ENCODE data around the gene RUSC1. TPM values are rescaled to one million over a fixed set of nuclear protein-coding genes. Genes with fewer than 3 reads are reported as not detected.
"Not testable (repeated sequence)": the region's sequence is repeated elsewhere in the genome, so short reads cannot be mapped to it uniquely, and the experiment has no call there.

Gene RUSC1
- total RNA-seq, 1 experiment from 2014 or later, result 69.2 TPM

DNA sequence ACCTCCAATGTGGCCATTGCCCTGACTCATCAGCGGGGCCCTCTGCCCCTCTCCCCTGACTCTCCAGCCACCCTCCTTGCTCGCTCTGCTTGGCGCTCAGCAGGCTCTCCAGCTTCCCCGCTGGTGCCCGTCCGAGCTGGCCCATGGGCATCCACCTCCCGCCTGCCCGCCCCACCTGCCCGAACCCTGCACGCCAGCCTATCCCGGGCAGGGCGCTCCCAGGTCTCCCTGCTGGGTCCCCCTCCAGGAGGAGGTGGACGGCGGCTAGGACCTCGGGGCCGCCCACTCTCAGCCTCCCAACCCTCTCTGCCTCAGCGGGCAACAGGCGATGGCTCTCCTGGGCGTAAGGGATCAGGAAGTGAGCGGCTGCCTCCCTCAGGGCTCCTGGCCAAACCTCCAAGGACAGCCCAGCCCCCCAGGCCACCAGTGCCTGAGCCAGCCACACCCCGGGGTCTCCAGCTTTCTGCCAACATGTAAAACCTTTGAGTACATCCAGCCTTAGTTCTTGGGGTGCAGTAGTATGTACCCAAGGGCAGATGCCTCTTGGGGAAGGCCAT is 32.6 kb upstream of the RUSC1 start:
- TF ChIP-seq CEBPB (IDR thresholded peaks at IDR 0.05; ENCODE audit: low read depth) (no peak), EZH2phosphoT487 (IDR thresholded peaks at IDR 0.05; ENCODE audit: borderline replicate concordance) (no peak), EGR1 (IDR thresholded peaks at IDR 0.05; ENCODE audit: low read depth) (no peak), EZH2 (IDR thresholded peaks at IDR 0.05) (no peak), POLR2AphosphoS5 (IDR thresholded peaks at IDR 0.05; ENCODE audit: low read depth, low read length) (no peak), RAD21 (IDR thresholded peaks at IDR 0.05; ENCODE audit: low read depth) (no peak), SP1 (IDR thresholded peaks at IDR 0.05; ENCODE audit: low read depth) (no peak), ELF1 (IDR thresholded peaks at IDR 0.05; ENCODE audit: borderline replicate concordance, low read depth) (no peak), SRF (IDR thresholded peaks at IDR 0.05; ENCODE audit: low read depth) (no peak), POLR2A (IDR thresholded peaks at IDR 0.05; ENCODE audit: borderline replicate concordance, extremely low read depth, insufficient read depth, insufficient read length) (no peak), ZFX (IDR thresholded peaks at IDR 0.05) (no peak), TCF7L2 (IDR thresholded peaks at IDR 0.05; ENCODE audit: borderline replicate concordance, extremely low read depth, insufficient read depth, insufficient read length) (no peak), ZNF274 (IDR thresholded peaks at IDR 0.05; ENCODE audit: low read depth, low read length) (no peak), FOSL1 (IDR thresholded peaks at IDR 0.05; ENCODE audit: low read depth) (no peak), JUND (IDR thresholded peaks at IDR 0.05) (no peak)
- TF ChIP-seq, protein P1, sequence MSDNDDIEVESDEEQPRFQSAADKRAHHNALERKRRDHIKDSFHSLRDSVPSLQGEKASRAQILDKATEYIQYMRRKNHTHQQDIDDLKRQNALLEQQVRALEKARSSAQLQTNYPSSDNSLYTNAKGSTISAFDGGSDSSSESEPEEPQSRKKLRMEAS (IDR thresholded peaks at IDR 0.05), result no peak
- TF ChIP-seq, protein P2, sequence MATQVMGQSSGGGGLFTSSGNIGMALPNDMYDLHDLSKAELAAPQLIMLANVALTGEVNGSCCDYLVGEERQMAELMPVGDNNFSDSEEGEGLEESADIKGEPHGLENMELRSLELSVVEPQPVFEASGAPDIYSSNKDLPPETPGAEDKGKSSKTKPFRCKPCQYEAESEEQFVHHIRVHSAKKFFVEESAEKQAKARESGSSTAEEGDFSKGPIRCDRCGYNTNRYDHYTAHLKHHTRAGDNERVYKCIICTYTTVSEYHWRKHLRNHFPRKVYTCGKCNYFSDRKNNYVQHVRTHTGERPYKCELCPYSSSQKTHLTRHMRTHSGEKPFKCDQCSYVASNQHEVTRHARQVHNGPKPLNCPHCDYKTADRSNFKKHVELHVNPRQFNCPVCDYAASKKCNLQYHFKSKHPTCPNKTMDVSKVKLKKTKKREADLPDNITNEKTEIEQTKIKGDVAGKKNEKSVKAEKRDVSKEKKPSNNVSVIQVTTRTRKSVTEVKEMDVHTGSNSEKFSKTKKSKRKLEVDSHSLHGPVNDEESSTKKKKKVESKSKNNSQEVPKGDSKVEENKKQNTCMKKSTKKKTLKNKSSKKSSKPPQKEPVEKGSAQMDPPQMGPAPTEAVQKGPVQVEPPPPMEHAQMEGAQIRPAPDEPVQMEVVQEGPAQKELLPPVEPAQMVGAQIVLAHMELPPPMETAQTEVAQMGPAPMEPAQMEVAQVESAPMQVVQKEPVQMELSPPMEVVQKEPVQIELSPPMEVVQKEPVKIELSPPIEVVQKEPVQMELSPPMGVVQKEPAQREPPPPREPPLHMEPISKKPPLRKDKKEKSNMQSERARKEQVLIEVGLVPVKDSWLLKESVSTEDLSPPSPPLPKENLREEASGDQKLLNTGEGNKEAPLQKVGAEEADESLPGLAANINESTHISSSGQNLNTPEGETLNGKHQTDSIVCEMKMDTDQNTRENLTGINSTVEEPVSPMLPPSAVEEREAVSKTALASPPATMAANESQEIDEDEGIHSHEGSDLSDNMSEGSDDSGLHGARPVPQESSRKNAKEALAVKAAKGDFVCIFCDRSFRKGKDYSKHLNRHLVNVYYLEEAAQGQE (IDR thresholded peaks at IDR 0.05; ENCODE audit: low read depth), result no peak
- Histone ChIP-seq H3K9ac (ENCODE audit: low read length) (no peak overlapping the region), H3K27me3 (ENCODE audit: insufficient read depth, low read length) (no peaks in the 10 kb centered on the region), H3K4me1 (ENCODE audit: control insufficient read depth in 1 of 2, insufficient read depth in 2 of 2, low read length in 2 of 2) (no peaks in the 10 kb centered on the region), H3K4me3 (replicated peaks in 1 of 2; ENCODE audit: low read depth in 1 of 2, low read length in 2 of 2) (no peak overlapping the region), H3K9me2 (ENCODE audit: insufficient read depth) (no peaks in the 10 kb centered on the region), H3K27ac (ENCODE audit: low read depth, low read length) (no peak overlapping the region), H3K36me3 (ENCODE audit: control insufficient read depth in 1 of 2, insufficient read depth in 2 of 2, low read length in 2 of 2) (no peaks in the 10 kb centered on the region), H4K20me1 (ENCODE audit: insufficient read depth) (no peaks in the 10 kb centered on the region), H3K79me2 (ENCODE audit: insufficient read depth, low read length) (no peaks in the 10 kb centered on the region), H3K4me2 (ENCODE audit: low read length) (no peak overlapping the region), H3K9me3 (ENCODE audit: control insufficient read depth in 1 of 2, insufficient read depth in 1 of 2, low read depth in 1 of 2, low read length in 2 of 2) (no peaks in the 10 kb centered on the region), H2AFZ (ENCODE audit: low read depth, low read length, poor library complexity, severe bottlenecking) (no peak overlapping the region)
- ChIA-PET CTCF (no interaction called here), POLR2A (interaction anchor here (0.6 to 0.7 kb wide), 2 partner anchors 15 to 249 kb away, joined by 4 read pairs; partner anchors contain the start of gene CLK2), RAD21 (ENCODE audit: low non-redundant PET in 1 of 2, low total read pairs in 2 of 2, uncharacterized antibody in 2 of 2, unreplicated experiment in 2 of 2) (no interaction called here)
- BruUV-seq (replicated peaks), result no TSS peak
- intact Hi-C loops (cut with micrococcal nuclease), result no loop called here
- DNase-seq (ENCODE audit: low read depth, low spot score) (no peak), ATAC-seq (no peak)

DNA sequence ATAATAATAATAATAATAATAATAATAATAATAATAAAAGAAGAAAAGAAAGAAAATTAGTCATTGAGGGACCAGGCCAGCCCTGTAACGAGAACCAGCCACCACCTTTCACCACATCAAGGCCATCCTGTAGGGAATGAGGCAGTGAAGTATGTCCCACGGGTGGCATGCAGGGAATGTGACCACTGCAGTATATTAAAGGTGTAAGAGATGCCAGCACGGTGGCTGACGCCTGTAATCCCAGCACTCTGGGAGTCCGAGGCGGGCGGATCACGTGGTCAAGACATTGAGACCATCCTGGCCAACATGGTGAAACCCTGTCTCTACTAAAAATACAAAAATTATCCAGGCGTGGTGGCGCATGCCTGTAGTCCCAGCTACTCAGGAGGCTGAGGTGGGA is 29.7 kb upstream of the RUSC1 start:
- H3K9me3 ChIP-seq (ENCODE audit: control insufficient read depth in 1 of 2, insufficient read depth in 1 of 2, low read depth in 1 of 2, low read length in 2 of 2); H4K20me1 ChIP-seq (ENCODE audit: insufficient read depth); CTCF ChIA-PET; H3K27me3 ChIP-seq (ENCODE audit: insufficient read depth, low read length); H3K4me1 ChIP-seq (ENCODE audit: control insufficient read depth in 1 of 2, insufficient read depth in 2 of 2, low read length in 2 of 2); intact Hi-C loops (cut with micrococcal nuclease); H3K9ac ChIP-seq (ENCODE audit: low read length); DNase-seq (ENCODE audit: low read depth, low spot score); H3K4me2 ChIP-seq (ENCODE audit: low read length); H3K9me2 ChIP-seq (ENCODE audit: insufficient read depth); H3K36me3 ChIP-seq (ENCODE audit: control insufficient read depth in 1 of 2, insufficient read depth in 2 of 2, low read length in 2 of 2); H3K27ac ChIP-seq (ENCODE audit: low read depth, low read length); RAD21 ChIA-PET (ENCODE audit: low non-redundant PET in 1 of 2, low total read pairs in 2 of 2, uncharacterized antibody in 2 of 2, unreplicated experiment in 2 of 2); BruUV-seq (replicated peaks); H3K4me3 ChIP-seq (replicated peaks in 1 of 2; ENCODE audit: low read depth in 1 of 2, low read length in 2 of 2); H3K79me2 ChIP-seq (ENCODE audit: insufficient read depth, low read length); POLR2A ChIA-PET; ATAC-seq; H2AFZ ChIP-seq (ENCODE audit: low read depth, low read length, poor library complexity, severe bottlenecking): not testable (repeated sequence)

Measured in HCT116 (cell line).